Choroid plexus epithelial cell (primary cell): ENCODE measurements around the gene MATR3.

Experiments
- DNase-seq: peaks from one replicate; pipeline ENCODE4 v3.0.0-alpha.2; 2010; ENCODE audit warnings: low read depth
- H3K4me3 ChIP-seq: 2 replicates; pipeline ENCODE4 v1.5.1; 2011; ENCODE audit warnings: low read depth, mild to moderate bottlenecking, control low read depth, low read length, moderate library complexity
- TF ChIP-seq, protein P1 (sequence below): conservative IDR thresholded peaks from 2 replicates; pipeline ENCODE4 v1.5.1; 2011; ENCODE audit warnings: low read depth, mild to moderate bottlenecking, control low read depth, inconsistent platforms, low read length, moderate library complexity

MATR3 gene, protein sequence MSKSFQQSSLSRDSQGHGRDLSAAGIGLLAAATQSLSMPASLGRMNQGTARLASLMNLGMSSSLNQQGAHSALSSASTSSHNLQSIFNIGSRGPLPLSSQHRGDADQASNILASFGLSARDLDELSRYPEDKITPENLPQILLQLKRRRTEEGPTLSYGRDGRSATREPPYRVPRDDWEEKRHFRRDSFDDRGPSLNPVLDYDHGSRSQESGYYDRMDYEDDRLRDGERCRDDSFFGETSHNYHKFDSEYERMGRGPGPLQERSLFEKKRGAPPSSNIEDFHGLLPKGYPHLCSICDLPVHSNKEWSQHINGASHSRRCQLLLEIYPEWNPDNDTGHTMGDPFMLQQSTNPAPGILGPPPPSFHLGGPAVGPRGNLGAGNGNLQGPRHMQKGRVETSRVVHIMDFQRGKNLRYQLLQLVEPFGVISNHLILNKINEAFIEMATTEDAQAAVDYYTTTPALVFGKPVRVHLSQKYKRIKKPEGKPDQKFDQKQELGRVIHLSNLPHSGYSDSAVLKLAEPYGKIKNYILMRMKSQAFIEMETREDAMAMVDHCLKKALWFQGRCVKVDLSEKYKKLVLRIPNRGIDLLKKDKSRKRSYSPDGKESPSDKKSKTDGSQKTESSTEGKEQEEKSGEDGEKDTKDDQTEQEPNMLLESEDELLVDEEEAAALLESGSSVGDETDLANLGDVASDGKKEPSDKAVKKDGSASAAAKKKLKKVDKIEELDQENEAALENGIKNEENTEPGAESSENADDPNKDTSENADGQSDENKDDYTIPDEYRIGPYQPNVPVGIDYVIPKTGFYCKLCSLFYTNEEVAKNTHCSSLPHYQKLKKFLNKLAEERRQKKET

DNA sequence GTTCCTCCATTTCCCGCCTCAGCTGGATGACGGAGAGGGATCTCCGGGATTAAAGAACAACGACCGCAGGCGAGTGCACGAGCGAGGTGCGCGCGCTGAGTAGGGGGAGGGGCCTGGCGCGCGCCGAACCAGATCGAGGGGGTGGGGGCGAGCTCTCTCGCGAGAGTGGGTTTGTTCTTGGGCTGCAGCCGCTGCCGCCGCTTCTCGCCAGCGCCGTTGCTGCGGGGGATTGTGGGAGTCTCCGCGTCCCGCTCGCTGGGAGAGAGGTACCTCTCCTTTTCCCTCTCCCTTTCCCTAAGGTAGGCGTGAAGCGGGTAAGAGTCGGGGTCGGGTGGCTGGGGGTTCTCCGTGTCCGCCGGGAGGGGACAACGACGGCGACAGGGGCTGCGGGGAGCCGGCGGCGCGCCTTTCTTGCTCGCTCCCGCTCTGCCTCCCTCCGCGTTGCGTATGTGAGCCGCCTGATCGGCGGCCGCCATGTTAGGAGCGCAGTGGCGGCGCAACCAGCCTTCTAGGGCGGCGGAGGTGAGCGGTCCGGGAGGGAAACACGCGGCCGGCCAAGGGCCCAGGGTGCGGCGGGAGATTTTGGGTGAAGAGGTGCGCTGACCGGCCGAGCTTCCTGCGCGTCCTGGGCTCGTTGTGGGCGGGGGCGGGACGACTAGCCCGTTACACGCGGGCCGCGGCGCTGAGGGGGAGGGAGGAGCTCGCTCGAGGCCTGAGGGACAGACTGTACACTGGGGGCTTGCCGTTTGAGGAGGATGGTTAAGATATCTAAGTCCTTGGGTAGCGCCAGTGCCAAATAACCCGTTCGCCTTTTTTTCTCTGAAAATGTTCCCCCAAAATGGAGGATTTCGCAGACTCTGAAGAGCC, at the start of gene MATR3:
Gene MATR3, plus strand, starts transcription at position 234 of the 867 bp plus-strand sequence. CDS start 13,676 bp downstream, outside the sequence.
- peak; percentile 98 for DNase-seq
- H3K4me3 ChIP-seq, result peak within 1 kb of the TSS; percentile 93
- TF ChIP-seq, protein P1, sequence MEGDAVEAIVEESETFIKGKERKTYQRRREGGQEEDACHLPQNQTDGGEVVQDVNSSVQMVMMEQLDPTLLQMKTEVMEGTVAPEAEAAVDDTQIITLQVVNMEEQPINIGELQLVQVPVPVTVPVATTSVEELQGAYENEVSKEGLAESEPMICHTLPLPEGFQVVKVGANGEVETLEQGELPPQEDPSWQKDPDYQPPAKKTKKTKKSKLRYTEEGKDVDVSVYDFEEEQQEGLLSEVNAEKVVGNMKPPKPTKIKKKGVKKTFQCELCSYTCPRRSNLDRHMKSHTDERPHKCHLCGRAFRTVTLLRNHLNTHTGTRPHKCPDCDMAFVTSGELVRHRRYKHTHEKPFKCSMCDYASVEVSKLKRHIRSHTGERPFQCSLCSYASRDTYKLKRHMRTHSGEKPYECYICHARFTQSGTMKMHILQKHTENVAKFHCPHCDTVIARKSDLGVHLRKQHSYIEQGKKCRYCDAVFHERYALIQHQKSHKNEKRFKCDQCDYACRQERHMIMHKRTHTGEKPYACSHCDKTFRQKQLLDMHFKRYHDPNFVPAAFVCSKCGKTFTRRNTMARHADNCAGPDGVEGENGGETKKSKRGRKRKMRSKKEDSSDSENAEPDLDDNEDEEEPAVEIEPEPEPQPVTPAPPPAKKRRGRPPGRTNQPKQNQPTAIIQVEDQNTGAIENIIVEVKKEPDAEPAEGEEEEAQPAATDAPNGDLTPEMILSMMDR, result no peak

DNA sequence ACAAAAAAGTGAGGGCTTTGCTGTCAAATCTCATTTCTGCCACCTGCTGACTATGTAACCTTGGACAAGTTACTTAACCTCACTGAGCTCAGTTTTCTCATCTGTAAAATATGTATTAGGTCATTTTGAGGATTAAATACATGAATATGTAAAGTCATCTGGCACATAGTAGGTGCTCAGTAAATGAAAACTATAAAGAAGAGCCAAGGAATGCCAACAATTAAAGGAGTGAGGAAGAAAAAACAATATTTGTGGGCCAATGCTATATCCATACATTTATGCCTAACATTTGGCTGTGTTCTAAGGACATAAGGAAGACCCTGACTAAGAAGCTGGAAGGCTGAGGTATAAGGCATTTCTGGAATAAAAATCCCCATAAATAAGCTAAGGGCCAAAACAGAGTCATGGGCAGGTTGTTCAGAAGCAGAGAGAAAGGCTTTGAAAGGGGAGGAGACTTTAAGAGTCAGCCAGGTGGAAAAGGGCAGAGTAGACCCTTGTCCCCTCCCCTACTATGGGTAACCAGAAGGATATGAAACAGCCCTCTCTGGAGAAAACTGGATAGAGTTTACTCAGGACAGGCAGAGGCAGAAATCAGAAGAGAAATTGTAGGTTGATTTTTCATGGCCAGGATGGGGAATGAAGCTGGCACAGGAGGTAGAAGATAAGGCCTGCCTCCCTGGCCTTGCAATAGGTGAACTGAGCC, 47.8 kb upstream of the MATR3 start:
- H3K4me3 ChIP-seq, result no peak overlapping the region

DNA sequence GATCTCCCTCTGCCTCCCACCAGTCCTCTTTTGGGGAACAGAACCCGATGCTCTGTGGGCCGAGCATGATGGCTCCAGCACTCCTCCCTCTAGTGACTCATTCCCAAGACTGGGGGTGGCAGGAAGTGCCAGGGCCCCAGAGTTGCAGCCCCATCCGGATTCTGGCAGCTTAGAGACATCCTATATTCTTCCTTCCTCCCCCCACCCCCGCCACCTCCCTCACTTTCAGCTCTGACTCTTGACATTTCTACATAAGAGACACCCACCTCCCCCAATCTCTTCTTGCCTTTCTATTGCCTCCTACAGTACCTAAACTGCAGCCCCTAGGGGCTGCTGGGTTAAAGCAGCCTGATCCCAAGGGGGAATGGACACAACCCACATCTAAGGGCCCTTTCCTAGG, 47.1 kb upstream of the MATR3 start:
- peak; percentile 46 for DNase-seq
- TF ChIP-seq, protein P1, result no peak
- no peak overlapping the region for H3K4me3 ChIP-seq

More for the DNA sequence above, 47.8 kb upstream of the MATR3 start:
- peak; percentile 21 for DNase-seq
- TF ChIP-seq, protein P1, result no peak

DNA sequence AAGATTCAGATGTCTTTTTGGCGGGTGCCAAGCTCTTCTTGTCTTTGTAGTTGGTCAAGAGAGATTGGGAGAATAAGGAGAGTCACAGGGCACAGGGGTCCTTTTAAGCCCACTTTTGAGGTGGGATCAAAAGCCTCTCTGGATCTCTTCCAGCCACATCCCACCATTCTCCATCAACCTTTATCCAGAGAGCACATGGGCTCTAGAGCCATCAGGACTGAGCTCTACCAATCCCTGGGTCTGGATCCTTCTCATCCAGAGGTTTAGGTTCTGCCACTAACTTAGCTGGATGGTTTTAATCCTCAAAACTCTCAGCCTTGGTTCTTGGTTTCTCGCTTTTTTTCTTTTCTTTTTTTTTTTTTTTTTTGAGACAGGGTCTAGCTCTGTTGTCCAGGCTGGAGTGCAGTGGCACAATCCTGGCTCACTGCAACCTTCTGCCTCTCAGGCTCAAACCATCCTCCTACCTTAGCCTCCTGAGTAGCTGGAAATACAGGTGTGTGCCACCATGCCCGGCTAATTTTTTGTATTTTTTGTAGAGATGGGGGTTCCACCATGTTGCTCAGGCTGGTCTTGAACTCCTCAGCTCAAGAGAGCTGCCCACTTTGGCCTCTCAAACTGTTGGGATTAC, 44.6 kb upstream of the MATR3 start:
- H3K4me3 ChIP-seq, result no peak overlapping the region
- DNase-seq, result no peak
- TF ChIP-seq, protein P1, result no peak

DNA sequence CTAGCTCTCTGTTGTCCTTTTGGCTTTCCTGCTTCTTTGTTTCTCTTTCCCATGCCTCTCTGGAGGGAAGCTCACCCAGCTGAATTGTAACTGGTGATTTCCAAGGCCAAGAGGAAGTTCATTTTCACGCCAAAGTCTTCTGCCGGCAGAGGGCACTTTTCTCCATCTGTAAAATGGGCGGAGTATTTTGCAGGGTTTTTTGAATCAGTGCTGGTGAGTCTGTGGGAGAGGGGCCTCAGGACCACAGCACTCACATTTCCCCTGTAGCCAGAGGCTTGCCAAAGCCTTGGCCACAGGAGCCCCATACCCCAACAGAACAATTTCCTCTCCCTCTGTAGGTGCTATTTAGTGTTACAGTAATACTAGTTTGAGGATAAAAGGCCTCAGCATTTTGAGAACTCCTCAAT, 42.3 kb upstream of the MATR3 start:
- TF ChIP-seq, protein P1, result peak; percentile 53
- no peak overlapping the region for H3K4me3 ChIP-seq
- DNase-seq, result no peak
